Testis (tissue), 2 donors: Measurements from ENCODE around the gene KLHL9.

Experiments used
- POLR2A ChIP-seq: fragments of 450-650 bp; IDR thresholded peaks from one replicate; pipeline ENCODE4 v1.6.1; 2017; ENCODE audit warnings: antibody characterized with exemption, mild to moderate bottlenecking, moderate library complexity
- TF ChIP-seq, protein P1 (sequence below), 3 experiments: fragments of 450-650 bp in 2 of 3; fragments of 200-600 bp in 1 of 3; sonication (generic) in 1 of 3; IDR thresholded peaks; one replicate each; pipeline ENCODE4 v1.5.1; 2016 to 2019; ENCODE audit warnings: antibody characterized with exemption in 3 of 3, mild to moderate bottlenecking in 2 of 3, moderate library complexity in 1 of 3

DNA sequence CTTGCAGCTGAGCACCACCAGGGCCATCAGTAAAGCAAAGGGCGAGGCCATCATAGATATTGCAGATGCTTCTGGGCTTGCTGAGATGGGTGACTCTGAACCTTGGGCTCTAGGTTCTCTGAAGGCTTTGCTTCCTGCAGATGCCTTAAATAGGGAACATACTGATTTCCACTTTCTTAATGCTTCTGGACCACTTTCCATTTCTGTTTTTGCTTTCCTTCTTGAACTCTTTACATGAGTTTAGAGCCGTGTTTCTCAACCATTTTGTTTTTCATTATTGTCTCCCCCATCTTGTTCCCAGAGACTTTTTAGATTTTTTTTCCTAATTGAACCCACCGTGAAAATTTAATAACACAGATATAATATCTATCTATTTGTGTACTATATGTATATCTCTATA, 32.8 kb upstream of the KLHL9 start, which contains the start of gene IFNA13:
- TF ChIP-seq, protein P1, sequence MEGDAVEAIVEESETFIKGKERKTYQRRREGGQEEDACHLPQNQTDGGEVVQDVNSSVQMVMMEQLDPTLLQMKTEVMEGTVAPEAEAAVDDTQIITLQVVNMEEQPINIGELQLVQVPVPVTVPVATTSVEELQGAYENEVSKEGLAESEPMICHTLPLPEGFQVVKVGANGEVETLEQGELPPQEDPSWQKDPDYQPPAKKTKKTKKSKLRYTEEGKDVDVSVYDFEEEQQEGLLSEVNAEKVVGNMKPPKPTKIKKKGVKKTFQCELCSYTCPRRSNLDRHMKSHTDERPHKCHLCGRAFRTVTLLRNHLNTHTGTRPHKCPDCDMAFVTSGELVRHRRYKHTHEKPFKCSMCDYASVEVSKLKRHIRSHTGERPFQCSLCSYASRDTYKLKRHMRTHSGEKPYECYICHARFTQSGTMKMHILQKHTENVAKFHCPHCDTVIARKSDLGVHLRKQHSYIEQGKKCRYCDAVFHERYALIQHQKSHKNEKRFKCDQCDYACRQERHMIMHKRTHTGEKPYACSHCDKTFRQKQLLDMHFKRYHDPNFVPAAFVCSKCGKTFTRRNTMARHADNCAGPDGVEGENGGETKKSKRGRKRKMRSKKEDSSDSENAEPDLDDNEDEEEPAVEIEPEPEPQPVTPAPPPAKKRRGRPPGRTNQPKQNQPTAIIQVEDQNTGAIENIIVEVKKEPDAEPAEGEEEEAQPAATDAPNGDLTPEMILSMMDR (IDR thresholded peaks at IDR 0.05), result no peak
- TF ChIP-seq POLR2A, result no peak
